ENCODE data around the gene ZNF451.
"Not testable (repeated sequence)": the region's sequence is repeated elsewhere in the genome, so short reads cannot be mapped to it uniquely, and the experiment has no call there.

Gene ZNF451, protein sequence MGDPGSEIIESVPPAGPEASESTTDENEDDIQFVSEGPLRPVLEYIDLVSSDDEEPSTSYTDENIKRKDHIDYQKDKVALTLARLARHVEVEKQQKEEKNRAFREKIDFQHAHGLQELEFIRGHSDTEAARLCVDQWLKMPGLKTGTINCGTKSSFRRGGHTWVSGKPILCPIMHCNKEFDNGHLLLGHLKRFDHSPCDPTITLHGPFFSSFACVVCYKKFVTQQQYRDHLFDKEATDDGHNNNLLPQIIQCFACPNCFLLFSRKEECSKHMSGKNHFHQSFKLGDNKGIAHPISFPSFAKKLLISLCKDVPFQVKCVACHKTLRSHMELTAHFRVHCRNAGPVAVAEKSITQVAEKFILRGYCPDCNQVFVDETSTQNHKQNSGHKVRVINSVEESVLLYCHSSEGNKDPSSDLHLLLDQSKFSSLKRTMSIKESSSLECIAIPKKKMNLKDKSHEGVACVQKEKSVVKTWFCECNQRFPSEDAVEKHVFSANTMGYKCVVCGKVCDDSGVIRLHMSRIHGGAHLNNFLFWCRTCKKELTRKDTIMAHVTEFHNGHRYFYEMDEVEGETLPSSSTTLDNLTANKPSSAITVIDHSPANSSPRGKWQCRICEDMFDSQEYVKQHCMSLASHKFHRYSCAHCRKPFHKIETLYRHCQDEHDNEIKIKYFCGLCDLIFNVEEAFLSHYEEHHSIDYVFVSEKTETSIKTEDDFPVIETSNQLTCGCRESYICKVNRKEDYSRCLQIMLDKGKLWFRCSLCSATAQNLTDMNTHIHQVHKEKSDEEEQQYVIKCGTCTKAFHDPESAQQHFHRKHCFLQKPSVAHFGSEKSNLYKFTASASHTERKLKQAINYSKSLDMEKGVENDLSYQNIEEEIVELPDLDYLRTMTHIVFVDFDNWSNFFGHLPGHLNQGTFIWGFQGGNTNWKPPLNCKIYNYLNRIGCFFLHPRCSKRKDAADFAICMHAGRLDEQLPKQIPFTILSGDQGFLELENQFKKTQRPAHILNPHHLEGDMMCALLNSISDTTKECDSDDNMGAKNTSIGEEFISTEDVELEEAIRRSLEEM

GRCh38 chr6:57089687-57090457 lies at the start of gene ZNF451:
ZNF451 (plus strand) TSS chr6:57090188; CDS start chr6:57090254, 66 bp downstream.
- peak; percentile 95 for DNase-seq

- not testable (repeated sequence) for DNase-seq
Observed at GRCh38 chr6:57044061-57044460, 45.9 kb upstream of the ZNF451 start.

DNA sequence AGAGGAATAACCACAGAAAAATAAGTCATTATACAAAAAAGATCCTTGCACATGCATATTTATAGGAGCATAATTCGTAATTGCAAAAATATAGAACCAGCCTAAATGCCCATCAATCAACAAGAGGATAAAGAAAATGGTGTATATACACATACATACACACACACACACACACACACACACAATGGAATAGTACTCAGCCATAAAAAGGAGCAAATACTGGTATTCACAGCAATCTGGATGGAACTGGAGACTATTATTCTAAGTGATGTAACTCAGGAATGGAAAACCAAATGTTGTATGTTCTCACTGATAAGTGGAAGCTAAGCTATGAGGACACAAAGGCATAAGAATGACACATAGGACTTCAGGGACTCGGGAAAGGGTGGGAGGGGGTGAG lies 45.4 kb upstream of the ZNF451 start:
- DNase-seq: no peak

DNA sequence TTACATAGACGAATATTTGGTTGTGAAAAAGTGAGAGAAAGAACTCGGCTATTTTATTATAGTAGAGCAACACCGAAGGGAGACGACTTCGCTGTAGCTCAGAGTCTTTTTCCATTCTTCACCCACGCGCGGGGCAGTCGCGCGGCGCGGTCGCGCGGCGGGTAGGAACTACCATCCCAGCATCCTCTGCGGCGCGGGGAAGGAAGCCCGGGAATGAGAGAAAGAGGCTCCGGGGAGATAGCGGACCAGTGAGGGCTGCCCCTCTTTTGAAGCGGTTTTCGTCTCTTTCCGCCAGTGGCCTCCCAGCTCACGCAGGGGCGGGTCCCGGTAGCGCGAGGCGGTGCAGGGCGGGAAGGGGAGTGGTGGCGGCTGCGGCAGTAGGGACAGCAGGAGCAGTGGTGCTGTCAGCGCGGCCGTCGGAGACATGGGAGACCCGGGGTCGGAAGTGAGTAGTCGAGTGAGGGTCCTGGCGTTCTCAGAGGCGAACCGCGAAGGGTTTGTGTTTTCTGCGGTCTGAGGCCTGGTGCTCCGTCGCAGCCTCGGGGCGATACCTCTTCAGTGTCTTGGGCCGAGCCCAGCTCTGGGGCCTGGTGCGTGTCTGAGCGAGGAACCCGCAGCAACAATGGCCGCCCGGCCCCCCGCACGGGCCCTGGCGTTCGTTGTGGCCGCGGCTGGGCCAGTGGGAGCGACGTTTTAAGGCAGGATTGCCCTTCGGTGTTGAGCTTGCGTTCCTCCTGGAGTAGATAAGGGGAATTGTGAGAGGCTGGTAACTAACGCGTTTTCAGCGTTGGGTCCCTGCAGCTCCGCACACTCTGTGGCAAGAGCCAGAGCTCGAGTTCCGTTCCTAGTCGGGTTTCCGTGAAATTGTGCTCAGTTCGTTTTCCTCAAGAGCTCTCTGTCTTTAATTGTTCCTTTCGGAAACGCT lies 43.4 kb upstream of the ZNF451 start, which contains the start of gene KIAA1586:
KIAA1586 (plus strand) TSS at position 362 of the 925 bp plus-strand sequence; CDS start at position 425, 63 bp downstream.
- peak; percentile 72 for DNase-seq

GRCh38 chr6:57047257-57047585 lies 42.8 kb upstream of the ZNF451 start:
- not testable (repeated sequence) for DNase-seq

DNA sequence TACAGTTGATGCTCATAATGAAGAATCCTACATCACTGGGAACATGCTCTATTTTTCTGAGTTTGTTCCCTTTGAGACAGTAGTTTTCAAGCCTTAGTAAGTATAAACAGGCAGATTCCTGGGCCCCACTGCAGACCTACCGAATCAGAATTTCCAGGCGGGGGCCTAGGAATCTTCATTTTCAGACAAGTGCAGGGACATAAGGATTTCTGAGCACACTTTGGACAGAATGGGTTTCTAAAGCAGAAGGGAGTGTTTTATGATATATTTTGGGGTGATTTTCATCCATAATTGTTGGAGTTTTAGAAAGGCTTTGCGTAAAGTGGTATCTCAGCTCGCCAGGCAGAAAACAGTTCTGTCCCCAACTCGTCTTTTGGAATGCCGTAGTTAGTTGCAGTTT lies 42.1 kb upstream of the ZNF451 start:
- not testable (repeated sequence) for DNase-seq

DNA sequence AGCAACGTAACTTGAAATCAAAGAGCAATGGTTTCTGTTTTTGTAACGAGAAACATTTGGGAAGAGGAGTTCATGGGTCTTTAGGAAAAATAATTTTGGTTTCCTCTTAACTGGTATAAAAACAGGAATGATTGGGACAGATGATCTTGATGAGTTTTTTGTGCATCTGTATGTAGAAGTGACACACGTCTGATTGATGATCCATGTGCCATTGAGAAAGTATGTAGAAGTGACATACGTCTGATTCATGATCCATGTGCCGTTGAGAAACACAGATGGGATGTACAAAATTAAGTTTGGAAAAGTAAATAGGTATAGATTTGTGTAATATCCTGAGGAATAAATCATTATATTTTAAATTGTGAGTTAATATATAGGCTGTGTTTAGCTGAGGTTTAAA lies 41.4 kb upstream of the ZNF451 start:
- no peak for DNase-seq

GRCh38 chr6:57063847-57064246 lies 26.1 kb upstream of the ZNF451 start:
- no peak for DNase-seq

DNA sequence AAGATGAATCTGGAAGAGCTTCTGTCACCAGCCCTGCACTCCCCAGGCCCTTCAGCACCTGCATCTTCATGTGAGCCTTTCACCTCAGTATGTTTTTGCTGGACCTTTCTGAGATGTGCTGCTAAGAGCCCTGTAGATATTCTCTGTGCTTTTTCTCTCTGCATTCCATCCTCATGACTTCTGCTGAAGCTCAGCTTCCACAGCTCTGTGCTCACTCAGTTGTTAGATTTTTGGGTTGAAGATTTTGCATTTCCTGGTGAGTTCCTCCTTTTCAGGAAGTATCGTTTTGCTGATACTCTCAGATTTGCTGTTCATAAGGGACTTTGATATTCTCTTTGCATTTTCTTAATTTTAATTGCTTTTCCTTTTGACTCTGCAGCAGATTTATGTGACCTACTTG lies 25.2 kb upstream of the ZNF451 start:
- no peak for DNase-seq

DNA sequence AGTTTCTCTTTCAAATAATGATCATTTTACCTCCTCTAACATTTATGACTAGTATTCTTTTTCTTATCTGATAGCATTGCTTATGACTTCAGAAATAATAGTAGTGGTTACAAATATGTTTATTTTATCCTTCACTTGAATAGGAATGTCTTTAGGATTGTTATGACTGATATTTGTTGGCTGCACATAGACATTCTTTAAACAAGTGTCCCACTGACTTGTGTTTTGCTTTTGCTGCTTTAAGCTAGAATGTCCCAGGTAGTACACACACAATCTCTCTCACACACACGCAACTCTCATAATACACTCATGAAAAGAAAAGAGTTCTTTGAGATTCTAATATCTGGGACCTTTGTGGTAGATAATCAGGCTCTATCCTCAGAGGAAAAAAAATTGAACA lies 21.9 kb upstream of the ZNF451 start:
- DNase-seq: no peak

- no peak for DNase-seq
Observed at GRCh38 chr6:57069228-57069627, 20.8 kb upstream of the ZNF451 start.

DNA sequence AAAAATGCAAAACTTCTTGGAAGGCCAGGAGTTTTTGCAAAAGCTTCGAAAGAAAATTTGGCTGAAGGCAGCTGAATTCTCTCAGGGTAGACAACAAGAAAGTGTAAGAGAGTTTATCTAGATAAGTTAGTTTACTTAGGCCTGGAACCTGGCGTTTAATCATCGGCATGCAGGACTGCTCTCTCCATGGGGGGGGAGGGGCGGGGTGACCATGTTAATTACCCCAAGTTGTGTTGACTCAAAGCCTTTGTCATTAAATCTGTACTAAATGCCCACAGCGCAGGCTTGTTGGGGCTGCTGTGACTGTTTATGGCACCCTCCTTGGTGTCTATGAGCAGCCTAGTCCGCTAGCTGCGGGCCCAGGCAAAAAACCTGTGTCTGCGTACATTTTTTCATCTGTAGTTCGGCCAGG lies 20.1 kb upstream of the ZNF451 start:
- no peak for DNase-seq

- no peak for DNase-seq
Observed at GRCh38 chr6:57072108-57072507, 17.9 kb upstream of the ZNF451 start.

DNA sequence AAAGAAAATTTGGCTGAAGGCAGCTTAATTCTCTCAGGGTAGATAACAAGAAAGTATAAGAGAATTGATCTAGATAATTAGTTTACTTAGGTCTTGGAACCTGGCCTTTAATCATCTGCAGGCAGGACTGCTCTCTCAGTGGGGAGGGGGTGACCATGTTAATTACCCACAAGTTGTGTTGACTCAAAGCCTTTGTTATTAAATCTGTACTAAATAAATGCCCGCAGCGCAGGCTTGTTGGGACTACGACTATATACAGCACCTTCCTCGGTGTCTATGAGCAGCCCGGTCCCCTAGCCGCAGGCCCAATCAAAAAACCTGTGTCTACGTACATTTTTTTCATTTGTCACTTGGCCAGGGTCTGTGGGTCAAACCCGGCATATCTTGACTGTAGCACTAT lies 15.6 kb upstream of the ZNF451 start:
- DNase-seq: no peak

DNA sequence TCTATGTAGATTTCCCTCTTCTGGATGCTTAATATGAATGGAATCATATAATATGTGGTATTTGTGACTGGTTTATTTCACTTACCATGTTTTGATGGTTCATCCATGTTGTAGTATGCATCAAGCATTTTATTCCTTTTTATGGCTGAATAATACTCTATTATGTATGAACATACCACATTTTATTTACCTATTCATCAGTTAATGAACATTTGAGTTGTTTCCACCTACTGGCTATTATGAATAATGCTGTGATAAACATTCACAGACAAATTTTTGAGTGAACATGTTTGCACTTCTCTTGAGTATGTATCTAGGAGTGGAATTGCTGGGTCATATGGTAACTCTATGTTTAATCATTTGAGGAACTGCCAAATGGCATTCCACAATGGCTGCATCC lies 14.9 kb upstream of the ZNF451 start:
- DNase-seq: no peak

GRCh38 chr6:57078531-57079207 lies 11.3 kb upstream of the ZNF451 start:
- DNase-seq: no peak

- no peak for DNase-seq
Observed at GRCh38 chr6:57085471-57085870, 4.5 kb upstream of the ZNF451 start.

DNA sequence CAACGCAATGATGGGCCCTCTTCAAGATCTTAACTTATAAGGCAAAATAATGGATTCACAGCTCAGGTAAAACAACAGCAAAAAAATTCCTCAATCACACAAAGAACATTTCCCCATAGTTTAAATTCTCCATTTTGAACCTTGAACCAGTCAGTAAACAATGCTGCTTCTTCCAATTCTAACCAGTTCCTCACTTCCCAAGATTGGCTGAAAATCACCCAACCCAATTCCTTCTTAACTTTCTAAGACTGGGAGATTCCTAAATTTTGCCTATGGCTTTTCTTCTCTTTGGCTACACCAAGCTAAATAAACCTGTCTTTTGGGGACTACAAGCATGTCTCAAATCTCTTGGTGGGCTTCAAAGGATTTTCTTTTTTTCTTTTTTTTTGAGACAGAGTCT lies 3.1 kb upstream of the ZNF451 start:
- DNase-seq: no peak

- DNase-seq: no peak
Observed at GRCh38 chr6:57087916-57088315, 2.1 kb upstream of the ZNF451 start.

- no peak for DNase-seq
Observed at GRCh38 chr6:57089265-57089664, 723 bp upstream of the ZNF451 start.

GRCh38 chr6:57090458-57091067 lies 575 bp downstream of the ZNF451 start:
- DNase-seq: not testable (repeated sequence)

Measured in CD4-positive, alpha-beta T cell treated with Interferon gamma for 1 hour (primary cell).